Stimulated activated CD4-positive, alpha-beta T cell treated with anti-CD3 and anti-CD28 coated beads, TNF-alpha, amount 100 ng/mL, for 24 hours (primary cell): ENCODE results near the gene GNG10.
"Not testable (repeated sequence)": the region's sequence is repeated elsewhere in the genome, so short reads cannot be mapped to it uniquely, and the experiment has no call there.

Experiments
- DNase-seq, 3 experiments: peaks; one replicate each; pipeline ENCODE4 v3.0.0-alpha.2; 2020; ENCODE audit warnings: low read depth in 3 of 3

GNG10 gene

GRCh38 chr9:111661150-111661801 lies at the start of gene GNG10:
Gene GNG10 (plus strand): TSS chr9:111661605. CDS start chr9:111661635, 30 bp downstream.
- peak; percentile 37 to 66 (median 41) for DNase-seq

- DNase-seq = no peak
Observed at GRCh38 chr9:111613436-111614040, 47.9 kb upstream of the GNG10 start.

GRCh38 chr9:111615928-111616327 lies 45.5 kb upstream of the GNG10 start:
- no peak for DNase-seq

GRCh38 chr9:111617349-111617748 lies 44.1 kb upstream of the GNG10 start:
- DNase-seq = not testable (repeated sequence)

- DNase-seq = peak in 1 of 3 experiments; percentile 32
Observed at GRCh38 chr9:111621895-111622480, 39.4 kb upstream of the GNG10 start.

GRCh38 chr9:111622626-111623025 lies 38.8 kb upstream of the GNG10 start:
- no peak for DNase-seq

GRCh38 chr9:111627260-111627963 lies 34.0 kb upstream of the GNG10 start:
- no peak for DNase-seq

- no peak for DNase-seq
Observed at GRCh38 chr9:111628411-111628810, 33.0 kb upstream of the GNG10 start.

GRCh38 chr9:111630182-111630963 lies 31.0 kb upstream of the GNG10 start:
- DNase-seq = no peak

- DNase-seq = no peak
Observed at GRCh38 chr9:111630964-111631213, 30.5 kb upstream of the GNG10 start.

- peak; percentile 91 to 95 (median 94) for DNase-seq
Observed at GRCh38 chr9:111631214-111631971, 30.0 kb upstream of the GNG10 start, which contains the start of gene DNAJC25. Gene DNAJC25 (plus strand): TSS chr9:111631334. CDS start chr9:111631408, 74 bp downstream.

- DNase-seq = no peak
Observed at GRCh38 chr9:111632060-111632459, 29.3 kb upstream of the GNG10 start.

- no peak for DNase-seq
Observed at GRCh38 chr9:111632695-111633388, 28.6 kb upstream of the GNG10 start.

- DNase-seq = no peak
Observed at GRCh38 chr9:111633389-111633736, 28.0 kb upstream of the GNG10 start.

- no peak for DNase-seq
Observed at GRCh38 chr9:111634860-111635259, 26.5 kb upstream of the GNG10 start.

- DNase-seq = no peak
Observed at GRCh38 chr9:111637421-111637950, 23.9 kb upstream of the GNG10 start.

GRCh38 chr9:111644195-111644772 lies 17.1 kb upstream of the GNG10 start:
- DNase-seq = no peak

GRCh38 chr9:111645806-111646205 lies 15.6 kb upstream of the GNG10 start:
- DNase-seq = no peak

GRCh38 chr9:111646417-111646816 lies 15.0 kb upstream of the GNG10 start:
- DNase-seq = no peak

GRCh38 chr9:111648066-111648465 lies 13.3 kb upstream of the GNG10 start:
- DNase-seq = no peak
